OCI-LY1 (cell line): ENCODE measurements around the gene SPINT1.

Source experiments
- EZH2 ChIP-seq: fragments of 200-600 bp; sonication (generic), shearing (Covaris generic); IDR thresholded peaks from 2 replicates; pipeline ENCODE4 v1.8.0; 2017; ENCODE audit warnings: borderline replicate concordance, mixed run types, mild to moderate bottlenecking, antibody characterized with exemption, low read length, moderate library complexity, mixed read lengths
- TF ChIP-seq, protein P1 (sequence below): fragments of 200-600 bp; sonication (generic), shearing (Covaris generic); IDR thresholded peaks from 2 replicates; pipeline ENCODE4 v1.5.1; 2017; ENCODE audit warnings: mild to moderate bottlenecking, antibody characterized with exemption, low read length, moderate library complexity, mixed read lengths

DNA sequence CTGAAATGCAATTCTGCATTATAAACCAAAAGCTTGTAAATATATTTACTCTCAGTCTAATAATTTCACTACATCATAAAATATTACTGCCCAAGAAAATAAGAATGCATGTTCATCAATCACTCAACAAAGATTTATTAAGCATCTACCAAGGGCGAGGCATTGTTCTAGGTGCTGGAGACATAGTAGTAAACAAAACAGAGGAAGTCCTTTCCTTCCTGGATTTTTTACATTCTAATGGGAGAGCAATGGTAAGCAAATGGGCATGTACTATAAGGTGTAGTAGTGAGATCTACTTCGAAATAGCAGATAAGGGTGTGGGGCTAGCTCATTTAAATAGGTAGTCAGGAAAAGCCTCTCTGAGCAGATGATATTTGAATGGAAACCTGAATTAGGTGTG is 47.8 kb upstream of the SPINT1 start:
- TF ChIP-seq, protein P1, sequence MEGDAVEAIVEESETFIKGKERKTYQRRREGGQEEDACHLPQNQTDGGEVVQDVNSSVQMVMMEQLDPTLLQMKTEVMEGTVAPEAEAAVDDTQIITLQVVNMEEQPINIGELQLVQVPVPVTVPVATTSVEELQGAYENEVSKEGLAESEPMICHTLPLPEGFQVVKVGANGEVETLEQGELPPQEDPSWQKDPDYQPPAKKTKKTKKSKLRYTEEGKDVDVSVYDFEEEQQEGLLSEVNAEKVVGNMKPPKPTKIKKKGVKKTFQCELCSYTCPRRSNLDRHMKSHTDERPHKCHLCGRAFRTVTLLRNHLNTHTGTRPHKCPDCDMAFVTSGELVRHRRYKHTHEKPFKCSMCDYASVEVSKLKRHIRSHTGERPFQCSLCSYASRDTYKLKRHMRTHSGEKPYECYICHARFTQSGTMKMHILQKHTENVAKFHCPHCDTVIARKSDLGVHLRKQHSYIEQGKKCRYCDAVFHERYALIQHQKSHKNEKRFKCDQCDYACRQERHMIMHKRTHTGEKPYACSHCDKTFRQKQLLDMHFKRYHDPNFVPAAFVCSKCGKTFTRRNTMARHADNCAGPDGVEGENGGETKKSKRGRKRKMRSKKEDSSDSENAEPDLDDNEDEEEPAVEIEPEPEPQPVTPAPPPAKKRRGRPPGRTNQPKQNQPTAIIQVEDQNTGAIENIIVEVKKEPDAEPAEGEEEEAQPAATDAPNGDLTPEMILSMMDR = no peak
- no peak for TF ChIP-seq EZH2
